Measurements from ENCODE around the gene CSNK1G3. TPM values are rescaled to one million over a fixed set of nuclear protein-coding genes. Genes with fewer than 3 reads are reported as not detected.

Gene CSNK1G3
- polyA plus RNA-seq, 1 donor (not counting 4 experiments of a cell fraction or from before 2014, with no cell fraction given): 34.0 TPM

GRCh38 chr5:123659011-123659410 is 147.0 kb downstream of the CSNK1G3 start:
- FAIRE-seq (no peak), DNase-seq (ENCODE audit: low read depth, low spot score) (no peak)
- no peak overlapping the region for H2AFZ ChIP-seq (ENCODE audit: control insufficient read depth, low read length)
- H3K4me3 ChIP-seq (ENCODE audit: control insufficient read depth in 2 of 3, extremely low read depth in 1 of 3, insufficient read depth in 2 of 3, low read depth in 1 of 3, low read length in 3 of 3): no peak overlapping the region
- dilution Hi-C loops (cut with MboI; ENCODE audit: extremely low pct_ligation_motif_present, low sequenced_read_pairs): no loop called here
- no peak overlapping the region for H3K9ac ChIP-seq (ENCODE audit: control insufficient read depth, extremely low read depth, insufficient read depth, low read length)
- H3K79me2 ChIP-seq (ENCODE audit: control insufficient read depth, insufficient read depth, low read length): no peaks in the 10 kb centered on the region
- H3K27ac ChIP-seq (ENCODE audit: control insufficient read depth, insufficient read depth, low read length): no peak overlapping the region
- no peaks in the 10 kb centered on the region for H4K20me1 ChIP-seq (ENCODE audit: control insufficient read depth, extremely low read depth, insufficient read depth, low read length)
- peaks cover 6% of the 10 kb centered on the region for H3K27me3 ChIP-seq (ENCODE audit: control insufficient read depth, extremely low read depth, insufficient read depth, low read length)
- TF ChIP-seq EZH2 (IDR thresholded peaks at IDR 0.05; ENCODE audit: low read length): no peak
- TF ChIP-seq, protein P1, sequence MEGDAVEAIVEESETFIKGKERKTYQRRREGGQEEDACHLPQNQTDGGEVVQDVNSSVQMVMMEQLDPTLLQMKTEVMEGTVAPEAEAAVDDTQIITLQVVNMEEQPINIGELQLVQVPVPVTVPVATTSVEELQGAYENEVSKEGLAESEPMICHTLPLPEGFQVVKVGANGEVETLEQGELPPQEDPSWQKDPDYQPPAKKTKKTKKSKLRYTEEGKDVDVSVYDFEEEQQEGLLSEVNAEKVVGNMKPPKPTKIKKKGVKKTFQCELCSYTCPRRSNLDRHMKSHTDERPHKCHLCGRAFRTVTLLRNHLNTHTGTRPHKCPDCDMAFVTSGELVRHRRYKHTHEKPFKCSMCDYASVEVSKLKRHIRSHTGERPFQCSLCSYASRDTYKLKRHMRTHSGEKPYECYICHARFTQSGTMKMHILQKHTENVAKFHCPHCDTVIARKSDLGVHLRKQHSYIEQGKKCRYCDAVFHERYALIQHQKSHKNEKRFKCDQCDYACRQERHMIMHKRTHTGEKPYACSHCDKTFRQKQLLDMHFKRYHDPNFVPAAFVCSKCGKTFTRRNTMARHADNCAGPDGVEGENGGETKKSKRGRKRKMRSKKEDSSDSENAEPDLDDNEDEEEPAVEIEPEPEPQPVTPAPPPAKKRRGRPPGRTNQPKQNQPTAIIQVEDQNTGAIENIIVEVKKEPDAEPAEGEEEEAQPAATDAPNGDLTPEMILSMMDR (optimal IDR thresholded peaks at IDR 0.05 in 1 of 3, IDR thresholded peaks at IDR 0.05 in 1 of 3, conservative IDR thresholded peaks at IDR 0.05 in 1 of 3; ENCODE audit: extremely low read depth in 1 of 3, insufficient read depth in 2 of 3, low read length in 3 of 3): no peak
- no peak overlapping the region for H3K4me2 ChIP-seq (ENCODE audit: control insufficient read depth, extremely low read depth, insufficient read depth, low read depth, low read length)
- H3K4me1 ChIP-seq (ENCODE audit: control insufficient read depth, extremely low read depth, insufficient read depth, low read length): no peaks in the 10 kb centered on the region
- no peaks in the 10 kb centered on the region for H3K36me3 ChIP-seq (ENCODE audit: control insufficient read depth in 2 of 2, extremely low read depth in 1 of 2, insufficient read depth in 2 of 2, low read length in 2 of 2)
- H3K9me1 ChIP-seq (ENCODE audit: control insufficient read depth, extremely low read depth, insufficient read depth, low read length): no peaks in the 10 kb centered on the region
- H3K9me3 ChIP-seq (ENCODE audit: control insufficient read depth, low read depth, low read length): no peaks in the 10 kb centered on the region

GRCh38 chr5:123659495-123659894 is 147.5 kb downstream of the CSNK1G3 start:
- Histone ChIP-seq H3K4me2 (ENCODE audit: control insufficient read depth, extremely low read depth, insufficient read depth, low read depth, low read length) (no peak overlapping the region), H3K4me3 (ENCODE audit: control insufficient read depth in 2 of 3, extremely low read depth in 1 of 3, insufficient read depth in 2 of 3, low read depth in 1 of 3, low read length in 3 of 3) (no peak overlapping the region), H3K27me3 (ENCODE audit: control insufficient read depth, extremely low read depth, insufficient read depth, low read length) (peaks cover 6% of the 10 kb centered on the region), H2AFZ (ENCODE audit: control insufficient read depth, low read length) (no peak overlapping the region), H3K9me3 (ENCODE audit: control insufficient read depth, low read depth, low read length) (no peaks in the 10 kb centered on the region), H3K79me2 (ENCODE audit: control insufficient read depth, insufficient read depth, low read length) (no peaks in the 10 kb centered on the region), H3K27ac (ENCODE audit: control insufficient read depth, insufficient read depth, low read length) (no peak overlapping the region), H4K20me1 (ENCODE audit: control insufficient read depth, extremely low read depth, insufficient read depth, low read length) (no peaks in the 10 kb centered on the region), H3K4me1 (ENCODE audit: control insufficient read depth, extremely low read depth, insufficient read depth, low read length) (no peaks in the 10 kb centered on the region), H3K9me1 (ENCODE audit: control insufficient read depth, extremely low read depth, insufficient read depth, low read length) (no peaks in the 10 kb centered on the region), H3K36me3 (ENCODE audit: control insufficient read depth in 2 of 2, extremely low read depth in 1 of 2, insufficient read depth in 2 of 2, low read length in 2 of 2) (no peaks in the 10 kb centered on the region), H3K9ac (ENCODE audit: control insufficient read depth, extremely low read depth, insufficient read depth, low read length) (no peak overlapping the region)
- dilution Hi-C loops (cut with MboI; ENCODE audit: extremely low pct_ligation_motif_present, low sequenced_read_pairs): no loop called here
- DNase-seq (ENCODE audit: low read depth, low spot score) (no peak), FAIRE-seq (no peak)
- no peak for TF ChIP-seq EZH2 (IDR thresholded peaks at IDR 0.05; ENCODE audit: low read length)
- TF ChIP-seq, protein P1 (optimal IDR thresholded peaks at IDR 0.05 in 1 of 3, IDR thresholded peaks at IDR 0.05 in 1 of 3, conservative IDR thresholded peaks at IDR 0.05 in 1 of 3; ENCODE audit: extremely low read depth in 1 of 3, insufficient read depth in 2 of 3, low read length in 3 of 3): no peak

Measured in keratinocyte (primary cell).